GM21526 (cell line): ENCODE measurements around the gene PYGM.

Experiments used
- ATAC-seq: cut with Tn5 transposase; IDR thresholded peaks from one replicate; pipeline ENCODE4 v1.9.1; 2021; ENCODE audit warnings: moderate library complexity; ENCODE audit not compliant: unreplicated experiment, low FRiP score

PYGM gene

DNA sequence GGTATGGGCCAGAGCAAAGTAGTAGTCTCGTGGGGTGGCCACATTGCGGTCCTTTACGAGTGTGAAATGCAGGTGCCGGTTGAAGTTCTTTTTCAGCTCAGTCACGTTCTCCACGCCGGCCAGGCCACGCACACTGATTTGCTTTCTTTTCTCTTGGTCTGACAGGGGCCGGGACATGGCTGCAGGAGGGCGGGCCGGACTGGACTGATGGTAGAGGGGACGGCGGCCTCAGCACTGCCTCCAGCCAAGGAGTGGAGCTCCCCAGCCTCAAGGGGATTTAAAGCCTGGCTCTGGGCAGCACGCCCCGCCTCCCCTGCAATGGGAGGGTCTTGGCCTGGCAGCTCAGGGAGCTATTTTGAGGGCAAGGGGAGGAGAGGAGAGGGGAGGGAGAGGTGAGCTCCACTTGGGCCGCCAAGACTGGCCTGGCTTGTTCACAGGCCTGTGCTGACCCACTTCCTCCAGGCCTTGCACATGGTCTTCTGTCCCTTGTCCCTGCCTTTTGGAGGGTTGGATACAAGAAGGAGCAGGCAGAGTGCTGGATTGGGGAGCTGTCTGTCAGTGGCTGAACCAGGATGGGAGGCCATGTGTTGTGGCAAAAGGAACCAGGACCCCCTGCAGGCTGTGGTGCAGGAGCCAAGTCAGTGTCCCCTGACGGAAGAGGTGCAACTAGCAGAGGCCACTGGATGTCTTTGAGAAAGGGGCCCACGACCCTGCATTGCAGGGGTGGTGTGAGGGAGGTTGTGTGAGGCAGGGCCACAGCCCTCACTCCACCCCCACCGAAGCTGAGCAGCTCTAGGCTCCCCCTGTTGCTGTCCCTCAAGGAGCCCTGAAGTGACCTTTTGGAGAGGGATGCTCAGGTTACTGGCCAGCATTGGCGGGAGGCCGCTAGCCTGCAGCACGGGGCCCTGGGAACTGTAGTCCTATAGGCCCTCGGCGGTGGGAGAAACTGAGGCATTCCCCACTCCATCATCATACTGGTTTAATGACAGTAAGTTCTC, at the start of gene PYGM:
TSS of gene PYGM (minus strand) at position 253 of the 998 bp plus-strand sequence. CDS start at position 177, 76 bp downstream.
- ATAC-seq: no peak

DNA sequence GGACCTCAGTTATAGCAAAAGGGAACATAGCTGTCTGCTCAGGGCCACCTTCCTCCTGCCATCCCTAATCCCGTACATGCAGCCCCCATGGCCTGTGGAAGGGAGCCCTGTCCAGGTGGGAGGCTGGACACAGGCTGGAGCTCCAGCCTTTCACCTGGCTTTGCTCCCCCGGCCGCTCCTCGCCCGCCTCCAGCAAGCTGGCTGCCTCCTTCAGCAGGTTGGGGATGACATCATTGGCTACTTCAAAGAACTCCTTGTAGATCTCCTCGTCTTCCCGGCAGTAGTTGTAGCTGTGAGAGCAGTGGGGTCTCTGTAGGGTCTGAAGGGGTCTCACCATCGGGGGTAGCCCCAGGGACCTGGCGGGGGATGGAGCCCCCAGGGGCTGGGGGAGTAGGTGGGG, 45.7 kb upstream of the PYGM start:
- ATAC-seq: no peak

DNA sequence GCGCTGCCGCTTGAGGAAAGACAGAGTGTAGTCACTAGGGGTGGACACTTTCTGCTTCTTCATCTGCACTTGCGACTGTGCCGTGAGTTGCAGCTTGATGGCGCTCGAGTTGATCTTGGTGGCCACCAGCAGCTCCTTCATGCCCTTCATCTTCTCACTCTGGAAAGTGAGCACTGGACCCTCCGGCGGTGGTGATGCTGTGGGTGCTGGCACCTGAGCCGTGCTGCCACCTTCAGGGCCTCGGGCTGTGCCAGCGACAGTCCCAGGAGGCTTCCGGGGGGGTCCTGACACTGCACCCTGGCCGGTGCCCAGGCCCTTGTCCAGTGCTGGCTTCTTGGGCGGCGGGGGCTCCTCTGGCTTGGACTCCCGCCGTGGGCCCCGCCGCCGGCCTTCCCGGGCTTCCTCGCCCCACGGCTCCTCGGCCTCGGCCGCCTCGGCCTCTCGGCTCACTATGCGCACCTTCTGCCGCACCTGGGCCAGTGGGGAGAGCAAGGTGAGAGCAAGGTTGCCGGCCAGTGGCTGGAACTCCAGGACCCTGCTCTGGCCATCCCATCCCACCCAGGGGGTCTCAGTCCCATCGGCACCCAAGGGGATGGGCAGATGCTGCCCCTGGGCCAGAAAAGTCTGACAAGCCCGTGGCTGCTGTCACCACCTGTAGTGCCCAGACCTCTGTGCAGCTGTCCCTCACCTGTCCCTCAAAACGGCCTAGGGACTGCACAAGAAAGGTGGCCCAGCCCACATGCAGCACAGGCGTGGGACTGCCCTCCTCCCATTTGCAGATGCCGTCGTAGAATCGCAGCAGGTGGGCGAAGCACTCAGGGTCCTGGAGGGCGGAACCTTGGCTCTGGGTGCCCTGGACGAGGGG, 44.8 kb upstream of the PYGM start:
- ATAC-seq: no peak

DNA sequence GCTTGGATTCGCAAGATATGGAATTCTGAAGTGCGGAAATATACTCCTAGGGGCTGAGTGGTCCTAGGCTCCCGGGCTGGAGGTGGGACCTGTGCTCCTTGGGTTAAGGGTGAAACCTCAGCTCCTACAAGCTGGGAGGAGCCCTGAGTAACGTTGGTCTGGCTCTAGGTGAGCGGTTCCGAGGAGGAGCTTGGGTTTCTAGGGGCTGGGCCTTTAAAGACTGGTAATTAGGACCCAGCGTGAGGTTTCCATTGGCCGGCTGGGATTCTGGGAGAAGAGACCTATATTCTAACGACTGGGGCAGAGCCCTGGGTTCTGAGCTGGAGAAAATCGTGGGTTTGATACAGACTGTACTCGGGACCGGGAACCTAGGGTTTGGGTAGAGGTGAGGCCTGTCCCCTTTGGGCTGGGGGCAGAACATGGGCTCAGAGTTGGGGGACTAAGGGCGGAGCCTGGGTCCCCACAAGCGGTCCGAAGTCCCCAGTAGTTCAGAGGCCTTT, 44.1 kb upstream of the PYGM start:
- no peak for ATAC-seq

DNA sequence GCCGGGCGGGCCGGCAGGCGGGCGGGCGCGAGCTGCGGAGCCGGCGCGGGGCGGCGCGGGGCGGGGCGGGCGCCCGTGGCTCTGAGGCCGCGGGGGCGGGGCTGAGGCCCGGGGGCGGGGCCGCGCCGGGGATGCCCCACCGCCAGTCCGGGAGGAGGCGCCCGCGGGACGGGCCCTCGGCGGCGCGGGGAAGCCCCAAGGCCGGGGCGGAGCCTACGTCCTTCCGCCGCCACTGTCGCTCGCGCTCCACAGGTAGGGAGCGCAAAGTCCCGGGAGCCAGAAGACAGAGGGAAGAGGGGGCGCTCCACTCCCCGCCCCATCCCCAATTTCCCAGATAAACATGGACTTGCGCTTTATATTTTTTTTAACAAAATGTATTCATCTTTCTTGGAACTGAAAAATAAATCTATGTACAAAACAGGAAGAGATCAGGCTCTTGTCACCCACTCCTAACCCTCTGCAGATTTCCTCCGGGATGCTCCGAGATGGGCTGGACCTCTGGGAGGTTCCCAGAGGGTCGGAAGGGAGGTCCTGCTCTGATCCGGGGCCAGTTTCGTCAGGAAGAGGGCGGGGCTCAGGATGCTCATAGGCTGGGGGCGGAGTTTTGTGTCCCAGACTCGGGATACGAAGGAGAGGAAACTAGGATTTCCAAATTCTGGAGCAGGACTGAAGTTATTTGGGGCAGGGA, 43.5 kb upstream of the PYGM start, which contains the start of gene MAP4K2:
TSS of gene MAP4K2 (minus strand) at position 57 of the 688 bp plus-strand sequence. CDS start 65 bp downstream, outside the sequence.
- peak; percentile 48 for ATAC-seq

DNA sequence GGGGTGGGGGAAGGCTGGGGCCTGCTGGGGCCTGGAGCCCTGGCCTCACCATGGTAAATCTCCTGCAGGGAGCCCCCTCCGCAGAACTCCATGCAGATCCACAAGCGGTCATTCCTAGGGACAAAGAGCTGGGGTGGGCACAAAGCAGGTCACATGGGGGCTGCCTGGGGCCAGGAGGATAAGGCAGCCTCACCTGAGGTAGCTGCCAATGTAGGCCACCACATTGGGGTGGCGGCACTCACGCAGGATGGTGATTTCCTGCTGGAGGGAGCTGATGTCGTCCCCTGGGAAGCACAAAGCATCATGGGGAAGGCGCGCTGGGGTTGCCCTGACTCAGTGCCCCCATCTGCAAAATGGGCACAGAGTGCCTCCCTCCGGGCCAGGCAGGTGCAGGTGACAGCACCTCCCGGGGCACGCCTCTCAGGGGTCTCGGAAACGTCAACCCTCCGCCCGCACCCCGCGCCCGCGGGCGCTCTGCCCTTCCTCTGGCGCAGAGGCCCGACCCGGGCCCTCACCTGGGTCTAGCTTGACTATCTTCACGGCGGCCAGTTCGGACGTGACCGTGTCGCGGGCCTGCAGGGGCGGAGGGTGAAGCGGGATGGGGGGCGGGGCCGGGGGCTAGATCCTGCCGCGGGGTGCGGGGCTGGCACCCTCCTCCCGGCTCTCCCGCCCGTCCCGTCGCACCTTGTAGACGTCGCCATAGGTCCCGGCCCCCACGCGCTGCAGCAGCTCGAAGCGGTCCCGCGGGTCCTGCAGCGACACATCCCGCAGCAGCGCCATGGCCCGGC, 42.8 kb upstream of the PYGM start:
- ATAC-seq: peak; percentile 10

DNA sequence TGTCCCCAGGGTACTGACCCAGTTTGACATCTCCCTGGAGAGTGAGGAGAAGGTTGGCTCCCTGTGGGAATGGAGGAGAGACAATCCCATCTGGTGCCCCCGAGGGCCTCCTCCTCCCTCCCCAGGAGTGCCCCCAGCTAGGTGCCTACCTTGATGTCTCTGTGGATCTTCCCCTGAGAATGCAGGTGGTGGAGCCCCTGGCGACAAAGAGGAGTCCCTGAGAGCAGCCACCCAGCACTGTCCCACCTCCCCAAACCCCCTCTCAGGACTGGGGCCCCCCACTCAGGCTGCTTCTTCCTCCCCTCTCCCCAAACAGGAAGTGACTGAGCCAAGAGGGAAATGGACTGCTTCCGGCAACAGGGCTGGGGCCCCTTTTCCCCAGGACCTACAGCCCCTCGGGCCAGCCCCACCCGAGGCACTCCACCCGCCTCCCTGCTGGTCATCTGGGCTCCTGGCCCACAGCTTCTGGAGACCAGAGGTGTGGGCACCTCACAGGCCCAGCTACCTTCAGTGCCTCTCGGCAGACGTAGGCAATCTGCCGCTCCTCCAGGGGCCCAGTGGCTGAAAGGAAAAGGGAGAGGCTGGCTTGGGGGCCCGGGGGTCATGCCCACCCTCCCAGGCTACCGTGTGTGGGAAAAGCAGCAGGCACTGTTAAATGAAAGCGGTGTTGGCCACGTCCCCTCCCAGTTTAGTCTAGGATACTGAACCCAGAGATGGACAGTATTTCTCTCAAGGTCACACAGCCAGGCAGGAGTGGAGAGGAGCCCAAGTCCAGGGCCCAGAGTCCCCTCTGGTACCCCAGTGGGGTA, 42.0 kb upstream of the PYGM start:
- no peak for ATAC-seq

DNA sequence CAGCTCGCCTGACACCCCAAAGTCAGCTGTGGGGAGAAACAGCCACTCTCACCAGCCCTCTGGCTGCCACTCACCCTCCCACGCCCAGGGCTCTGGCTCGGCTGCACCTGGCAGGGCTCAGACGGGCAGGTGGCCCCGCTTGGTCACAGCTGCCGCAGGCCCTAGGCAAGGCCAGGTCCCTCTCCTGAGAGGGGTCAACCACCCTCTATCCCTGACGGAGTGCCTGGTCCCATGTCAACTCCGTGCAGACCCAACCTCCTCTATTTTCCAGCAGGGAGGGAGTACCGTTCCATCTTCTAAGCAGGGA, 41.3 kb upstream of the PYGM start:
- ATAC-seq: no peak

DNA sequence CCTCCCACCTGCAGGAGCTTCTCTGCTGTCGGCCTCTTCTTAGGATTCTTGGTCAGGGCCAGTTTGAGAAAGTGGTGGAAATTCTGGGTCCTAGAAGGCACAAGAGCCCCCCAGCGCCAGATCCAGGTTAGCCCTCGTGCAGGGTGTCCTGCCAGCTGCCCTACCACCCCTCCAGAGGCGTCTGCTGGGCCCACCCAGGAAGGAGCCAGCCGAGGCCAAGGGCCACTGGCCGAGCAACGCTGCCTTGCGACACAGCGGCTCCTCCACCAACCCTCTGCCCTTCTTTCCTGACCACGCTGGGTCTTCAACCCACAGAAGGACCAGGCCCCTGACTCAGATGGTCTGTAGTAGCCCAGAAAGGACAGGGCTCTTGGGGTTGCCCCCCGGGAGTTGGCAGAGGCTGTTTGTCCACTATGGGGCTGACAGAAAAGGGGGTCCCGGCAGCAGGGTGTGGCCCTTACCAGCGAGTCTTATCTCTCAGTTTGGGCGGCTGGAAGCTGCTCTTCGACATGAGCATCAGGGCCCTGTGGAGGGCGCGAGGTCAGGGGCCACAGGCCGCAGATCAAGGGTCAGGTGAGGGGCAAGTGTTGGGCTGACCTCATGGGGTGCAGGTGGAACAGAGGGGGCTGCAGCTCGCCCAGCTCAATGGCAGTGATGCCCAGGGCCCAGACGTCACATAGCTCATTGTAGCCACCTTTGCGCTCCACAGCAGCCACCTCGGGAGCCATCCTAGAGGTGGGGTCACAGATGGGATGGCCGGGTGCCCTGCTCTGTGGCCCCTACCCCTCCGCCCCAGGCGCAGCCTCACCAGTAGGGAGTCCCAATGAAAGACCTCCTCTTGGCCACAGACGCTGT, 40.8 kb upstream of the PYGM start:
- no peak for ATAC-seq

DNA sequence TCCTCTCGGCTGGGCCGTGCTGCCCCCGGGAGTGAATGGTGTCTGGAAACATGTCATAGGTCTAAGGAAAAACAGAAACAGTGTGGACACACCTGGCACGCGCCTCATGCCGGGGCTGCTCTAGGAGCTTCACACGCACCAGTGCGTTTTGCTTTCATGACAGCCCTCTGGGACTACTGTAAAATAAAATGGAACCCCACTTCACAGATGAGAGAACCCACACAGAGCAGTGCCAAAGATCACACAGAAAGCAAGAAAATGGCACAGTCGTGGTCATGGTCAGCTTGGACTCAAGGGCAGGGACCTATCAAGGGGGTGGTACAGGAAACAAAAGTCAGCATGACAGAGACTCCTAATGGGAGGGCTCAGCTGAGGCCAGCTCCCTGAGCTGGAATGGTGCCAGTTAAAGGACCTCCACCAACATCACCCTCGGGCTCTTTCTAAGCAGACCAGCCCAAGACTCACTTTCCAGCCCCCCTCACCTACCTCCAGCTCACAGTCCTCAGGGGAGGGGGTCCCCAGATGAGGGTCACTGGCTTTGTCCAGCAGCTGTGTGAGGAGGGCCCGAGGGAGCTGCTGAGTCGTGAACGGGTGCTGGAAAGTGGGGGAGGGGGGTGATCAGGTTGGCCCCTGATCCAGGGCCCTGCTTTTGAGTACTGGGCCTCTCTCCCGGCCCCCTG, 40.0 kb upstream of the PYGM start:
- no peak for ATAC-seq

DNA sequence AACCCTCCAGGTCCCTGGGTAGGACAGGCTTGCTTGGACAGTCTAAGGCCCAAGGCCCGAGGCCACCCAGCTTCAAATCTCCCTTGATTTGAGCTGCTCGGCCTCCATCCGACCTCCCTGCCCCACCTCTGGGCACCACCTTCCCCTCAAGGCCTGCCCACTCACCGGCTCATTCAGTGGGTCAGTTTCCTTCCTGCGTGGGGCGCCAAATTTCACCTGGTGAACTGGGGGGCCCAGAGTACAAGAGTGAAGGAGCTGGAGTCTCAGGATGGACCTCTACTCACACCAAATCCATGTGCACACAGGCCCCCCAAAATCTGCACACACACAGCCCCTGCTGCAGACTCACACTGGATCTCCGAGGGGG, 39.5 kb upstream of the PYGM start:
- ATAC-seq: no peak

DNA sequence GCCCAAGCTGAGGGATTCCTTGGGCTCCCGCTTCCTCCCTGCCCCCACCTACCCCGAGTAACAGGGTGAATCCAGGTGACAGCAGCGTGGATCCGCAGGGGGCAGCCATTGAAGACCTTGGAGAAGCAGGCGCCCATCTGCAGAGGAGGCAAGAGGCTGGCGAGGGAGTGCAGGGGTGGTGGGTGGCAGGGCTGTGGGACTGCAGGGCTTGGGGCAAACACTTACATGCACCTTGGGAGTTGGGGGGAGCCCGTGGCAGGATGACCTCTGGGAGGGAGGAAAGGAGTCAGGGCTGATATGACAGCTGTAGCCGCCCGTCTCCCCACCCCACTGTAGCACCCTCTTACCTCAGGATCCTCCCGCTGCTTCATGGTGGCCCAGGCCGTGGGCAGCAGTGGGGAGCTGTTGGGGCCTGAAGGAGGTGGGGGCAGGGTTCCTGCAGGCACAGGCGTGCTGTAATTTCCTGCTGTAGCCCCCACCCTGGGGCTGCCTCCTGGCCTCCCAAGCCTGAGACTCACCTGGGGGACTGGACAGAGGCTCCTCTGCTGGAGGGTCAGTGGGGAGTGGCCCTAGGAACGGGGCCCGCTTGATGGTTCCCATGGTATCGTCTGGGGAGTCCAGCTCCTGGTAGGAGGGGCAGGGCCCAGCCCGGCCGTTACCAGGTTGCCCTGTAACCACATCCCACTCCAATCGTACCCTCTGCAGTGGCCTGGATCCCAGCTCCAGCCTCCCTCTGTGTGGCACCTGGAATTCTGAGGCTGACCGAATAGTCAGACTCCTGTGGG, 37.2 kb upstream of the PYGM start:
- ATAC-seq: no peak

DNA sequence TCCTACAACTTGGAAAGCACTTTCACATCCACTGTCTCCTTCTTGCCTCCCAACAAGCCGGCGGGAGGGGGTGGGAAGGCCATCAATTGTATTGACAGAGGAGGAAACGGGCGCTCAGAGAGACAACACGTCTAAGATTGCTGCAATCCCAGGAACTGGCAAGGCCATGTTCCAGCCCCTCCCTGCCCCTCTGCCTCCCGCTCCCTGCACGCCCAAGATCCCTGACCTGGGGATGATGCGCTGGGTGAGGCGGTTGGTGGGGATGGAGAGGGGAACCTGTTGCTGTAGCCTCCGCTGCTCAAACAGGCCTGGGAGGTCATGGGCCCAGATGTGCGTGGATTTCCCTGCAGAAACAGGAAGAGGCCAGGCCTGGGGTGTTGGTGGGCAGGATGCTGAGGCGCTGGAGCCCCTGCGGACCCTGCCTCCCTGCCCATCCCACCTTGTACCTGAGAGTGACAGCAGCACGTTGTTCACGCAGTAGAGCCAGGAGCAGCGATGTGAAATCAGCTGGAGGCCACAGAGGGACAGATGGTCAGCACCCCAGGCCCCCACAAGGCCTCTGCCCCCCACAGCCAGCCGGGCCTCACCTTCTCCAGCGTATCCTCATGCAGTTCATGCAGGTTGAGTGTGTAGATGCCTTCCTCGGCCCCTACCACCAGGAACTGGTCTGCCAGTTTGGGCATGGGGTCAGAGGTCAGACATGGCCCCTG, 36.4 kb upstream of the PYGM start:
- no peak for ATAC-seq

DNA sequence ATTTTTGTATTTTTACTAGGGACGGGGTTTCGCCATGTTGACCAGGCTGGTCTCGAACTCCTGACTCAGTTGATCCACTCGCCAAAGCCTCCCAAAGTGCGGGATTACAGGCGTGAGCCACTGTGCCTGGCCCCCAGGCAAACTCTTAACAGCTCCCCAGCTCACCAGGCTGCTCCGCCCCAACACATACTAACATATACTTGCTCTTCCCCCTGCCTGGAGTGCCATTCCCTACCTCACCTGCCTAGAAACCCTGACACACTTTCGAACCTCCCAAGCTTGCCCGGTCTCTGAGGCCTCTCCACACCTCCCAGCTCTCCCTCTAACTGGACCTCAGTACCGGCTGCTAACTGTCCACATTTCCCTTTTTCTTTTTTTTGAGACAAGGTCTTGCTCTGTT, 34.8 kb upstream of the PYGM start:
- no peak for ATAC-seq

DNA sequence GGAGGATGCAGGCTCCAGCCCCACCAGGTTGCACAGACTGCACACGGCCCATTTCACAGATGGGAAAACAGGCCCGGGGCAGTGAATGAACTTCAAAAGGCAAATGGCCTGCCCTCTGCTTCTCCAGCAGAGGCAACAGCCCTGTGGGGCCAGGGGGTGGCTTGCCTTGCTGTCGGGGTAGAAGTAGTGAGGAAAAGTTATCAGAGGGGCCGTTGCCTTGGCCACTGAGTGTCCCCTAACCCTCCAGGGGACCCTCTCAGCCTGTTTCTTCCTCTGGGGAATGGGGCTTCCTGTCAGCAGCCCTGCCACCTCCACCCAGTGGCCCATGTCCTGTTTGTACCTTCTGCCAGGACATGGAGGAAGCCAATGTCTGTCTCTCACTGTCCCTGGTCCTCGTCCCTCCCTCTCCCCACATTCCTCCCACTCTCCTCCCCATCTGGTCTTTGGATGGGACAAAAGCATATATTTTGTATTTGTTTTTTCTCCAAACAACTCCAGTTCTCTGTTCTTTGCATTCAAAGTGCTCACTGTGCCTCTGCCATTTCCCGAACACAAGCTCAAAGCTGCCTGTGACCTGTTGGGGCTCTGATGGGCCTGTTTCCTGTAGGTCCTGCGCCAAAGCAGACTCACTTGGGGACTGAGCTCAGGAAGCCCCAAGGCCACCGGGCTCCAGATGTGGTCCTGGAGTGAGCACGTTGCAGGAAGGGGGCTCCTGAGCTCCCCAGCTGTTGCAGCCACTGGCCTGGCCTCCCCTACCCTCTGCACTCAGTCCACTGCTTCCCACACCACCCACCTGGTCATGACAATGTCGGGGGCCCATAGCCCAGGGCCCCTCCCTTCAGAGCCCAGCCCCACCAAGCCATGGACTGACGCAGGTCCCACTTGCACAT, 33.7 kb upstream of the PYGM start:
- ATAC-seq: no peak
